HL-60/S4 (cell line): Measurements from ENCODE around the gene AKT1.
"Not testable (repeated sequence)": the region's sequence is repeated elsewhere in the genome, so short reads cannot be mapped to it uniquely, and the experiment has no call there.

ENCODE experiments used
- in situ Hi-C: fragments of 300-500 bp; cut with MboI; formaldehyde crosslinking; loops from 2 replicates; pipeline ENCODE4 v1.14.3; 2022; ENCODE audit warnings: low sequenced_read_pairs

AKT1 gene

GRCh38 chr14:104742586-104743455 lies 52.7 kb downstream of the AKT1 start:
- in situ Hi-C loops: no loop called here

DNA sequence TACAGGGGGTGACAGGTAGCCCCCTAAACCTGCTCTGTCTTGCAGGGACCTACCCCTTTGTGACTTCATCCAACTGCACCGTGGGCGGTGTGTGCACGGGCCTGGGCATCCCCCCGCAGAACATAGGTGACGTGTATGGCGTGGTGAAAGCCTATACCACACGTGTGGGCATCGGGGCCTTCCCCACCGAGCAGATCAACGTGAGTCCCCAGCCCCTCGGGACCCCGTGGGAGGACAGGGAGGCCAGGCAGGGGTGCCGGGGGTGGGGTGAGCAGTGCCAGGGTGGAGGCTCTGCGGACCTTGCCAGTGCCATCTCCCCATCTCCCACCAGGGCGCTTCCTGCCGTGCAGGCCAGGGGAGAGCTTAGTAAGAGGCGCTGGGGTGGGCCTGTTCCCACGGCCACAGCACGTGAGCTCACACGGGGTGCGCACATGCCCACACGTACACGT lies 53.7 kb downstream of the AKT1 start:
- in situ Hi-C loops: no loop called here

- in situ Hi-C loops: no loop called here
Measured at GRCh38 chr14:104741108-104741802, 54.3 kb downstream of the AKT1 start.

DNA sequence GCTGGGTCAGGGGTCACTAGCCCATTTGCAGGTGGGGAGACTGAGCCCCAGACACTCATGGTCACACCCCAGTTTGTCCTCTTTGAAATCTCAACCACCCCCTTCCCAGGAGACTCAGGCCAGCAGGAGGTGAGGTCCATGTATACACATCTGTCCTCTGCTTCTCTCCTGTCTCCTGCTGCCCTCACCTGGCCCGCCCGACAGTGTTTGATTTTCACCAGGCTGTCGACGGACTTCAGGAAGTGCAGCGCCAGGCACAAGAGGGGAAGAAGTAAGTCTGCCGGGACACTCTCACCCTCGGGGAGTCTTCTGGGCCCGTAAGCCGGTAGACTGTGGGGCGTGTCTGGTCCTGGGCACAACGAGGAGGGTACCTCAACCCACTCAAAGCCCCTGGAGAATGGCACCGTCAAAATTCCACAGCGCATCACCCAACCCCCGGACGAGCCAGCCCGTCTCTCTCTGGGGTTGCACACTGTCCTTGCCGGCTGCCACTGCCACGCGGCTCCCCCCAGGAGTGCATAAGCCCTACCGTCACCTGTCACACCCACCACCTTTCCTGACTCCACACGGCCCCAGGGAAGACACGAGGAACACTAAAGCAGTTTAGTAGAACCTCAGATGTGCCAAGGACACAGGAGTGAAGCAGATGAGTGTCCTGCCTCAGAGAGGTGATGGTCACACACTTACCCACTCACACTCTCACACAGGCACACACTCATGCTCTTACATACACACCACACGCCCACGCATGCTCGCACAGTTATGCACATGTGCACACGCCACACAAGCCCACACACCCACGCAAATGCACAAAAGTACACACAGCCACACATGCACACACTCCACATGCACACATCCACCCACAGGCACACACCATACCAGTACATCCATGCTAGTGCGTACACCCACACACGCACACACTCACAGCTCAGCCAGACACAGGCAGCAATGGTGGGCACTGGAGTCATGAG lies 55.7 kb downstream of the AKT1 start:
- in situ Hi-C loops: no loop called here

GRCh38 chr14:104739026-104739425 lies 56.5 kb downstream of the AKT1 start:
- in situ Hi-C loops: no loop called here

GRCh38 chr14:104738375-104739019 lies 57.1 kb downstream of the AKT1 start:
- in situ Hi-C loops: no loop called here

DNA sequence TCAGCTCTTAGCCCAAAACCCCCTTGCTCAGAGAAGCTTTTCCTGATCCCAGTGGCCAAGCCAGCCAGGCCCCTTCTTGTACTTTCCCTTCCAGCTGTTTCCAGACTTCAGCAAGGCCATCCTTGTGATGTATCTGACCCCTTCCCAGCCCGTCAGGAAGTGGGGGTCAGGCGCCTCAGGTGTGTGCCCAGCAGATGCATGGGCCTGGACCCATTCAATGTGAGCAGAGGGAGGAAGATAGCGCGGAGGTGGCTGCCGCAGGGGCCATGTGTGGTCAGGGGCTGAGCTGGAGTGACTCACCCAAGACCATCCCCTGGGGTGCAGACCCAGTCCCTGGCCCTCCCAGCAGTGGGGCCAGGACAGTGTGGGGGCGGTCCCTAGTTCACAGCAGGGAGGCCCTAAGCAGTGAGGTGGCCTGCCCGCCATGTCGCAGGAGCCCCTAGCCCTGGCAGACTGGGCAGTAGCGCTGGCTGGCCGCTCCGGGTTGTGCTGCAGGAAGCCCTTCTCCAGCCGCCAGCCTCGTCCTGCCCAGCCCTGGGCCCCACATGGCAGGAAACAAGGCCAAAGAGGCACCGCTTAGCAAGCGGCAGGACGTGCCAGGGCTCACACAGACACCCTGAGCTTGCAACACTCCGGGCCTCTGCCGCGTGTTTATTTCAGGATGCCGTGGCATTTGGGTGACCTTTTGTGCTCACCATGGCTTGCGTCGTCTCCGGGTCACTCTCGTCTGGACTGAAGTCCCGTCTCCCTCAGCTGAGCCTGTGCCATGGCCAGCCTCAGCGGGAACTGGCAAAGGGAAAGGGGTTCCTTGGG lies 59.5 kb downstream of the AKT1 start:
- in situ Hi-C loops: no loop called here

DNA sequence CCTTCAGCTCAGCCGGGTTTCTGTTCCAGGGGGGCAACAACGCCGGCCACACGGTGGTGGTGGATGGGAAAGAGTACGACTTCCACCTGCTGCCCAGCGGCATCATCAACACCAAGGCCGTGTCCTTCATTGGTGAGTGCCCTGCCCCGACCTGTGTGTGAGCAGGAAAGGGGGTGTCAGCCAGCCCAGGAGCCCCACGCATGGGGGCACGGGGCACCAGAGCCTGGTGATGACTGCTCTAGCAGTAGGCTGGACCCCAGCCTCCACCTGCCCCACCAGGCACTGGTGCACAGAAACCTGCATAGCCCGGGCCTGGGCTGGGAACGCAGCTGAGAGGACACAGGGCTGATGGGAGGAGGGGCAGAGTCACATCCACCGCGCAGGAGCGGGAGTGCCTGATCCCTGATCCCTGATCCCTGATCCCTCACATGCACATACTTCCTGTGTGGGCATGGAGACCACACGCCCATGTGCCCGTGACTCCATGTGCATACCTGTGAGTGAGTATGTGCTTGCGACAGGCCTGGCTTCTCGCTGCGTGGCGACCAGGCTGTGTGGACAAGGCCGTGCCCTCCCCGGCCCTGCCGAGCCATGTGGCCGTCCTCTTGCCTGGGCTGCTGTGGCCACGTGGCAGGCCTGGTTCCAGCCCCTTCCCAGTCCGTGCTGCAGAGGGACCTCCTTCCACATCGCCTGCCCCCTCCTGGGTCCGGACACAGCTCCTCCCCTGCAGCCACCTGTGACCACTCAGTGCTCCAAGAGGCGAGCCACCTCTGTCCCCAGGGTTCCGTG lies 60.4 kb downstream of the AKT1 start:
- in situ Hi-C loops: no loop called here

DNA sequence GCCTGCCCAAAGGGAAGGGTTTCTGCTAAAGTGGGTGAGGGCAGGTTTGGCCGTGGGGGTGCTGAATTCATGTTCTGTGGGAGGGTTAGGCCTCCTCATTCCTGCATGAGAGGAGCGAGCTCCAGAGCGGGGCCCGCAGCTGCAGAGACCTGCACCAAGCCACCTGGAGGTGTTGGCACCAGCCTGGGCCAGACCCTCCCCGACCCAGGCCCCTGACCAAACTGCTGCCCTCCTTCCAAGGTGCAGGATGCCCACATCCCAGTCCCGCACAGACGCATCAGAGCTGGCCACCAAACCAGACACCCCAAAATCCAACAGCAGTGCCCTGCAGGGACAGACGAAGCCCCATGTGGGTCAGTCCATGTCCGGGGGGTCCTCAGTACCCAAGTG lies 61.0 kb downstream of the AKT1 start:
- in situ Hi-C loops: no loop called here

- in situ Hi-C loops: no loop called here
Measured at GRCh38 chr14:104734051-104734587, 61.4 kb downstream of the AKT1 start.

DNA sequence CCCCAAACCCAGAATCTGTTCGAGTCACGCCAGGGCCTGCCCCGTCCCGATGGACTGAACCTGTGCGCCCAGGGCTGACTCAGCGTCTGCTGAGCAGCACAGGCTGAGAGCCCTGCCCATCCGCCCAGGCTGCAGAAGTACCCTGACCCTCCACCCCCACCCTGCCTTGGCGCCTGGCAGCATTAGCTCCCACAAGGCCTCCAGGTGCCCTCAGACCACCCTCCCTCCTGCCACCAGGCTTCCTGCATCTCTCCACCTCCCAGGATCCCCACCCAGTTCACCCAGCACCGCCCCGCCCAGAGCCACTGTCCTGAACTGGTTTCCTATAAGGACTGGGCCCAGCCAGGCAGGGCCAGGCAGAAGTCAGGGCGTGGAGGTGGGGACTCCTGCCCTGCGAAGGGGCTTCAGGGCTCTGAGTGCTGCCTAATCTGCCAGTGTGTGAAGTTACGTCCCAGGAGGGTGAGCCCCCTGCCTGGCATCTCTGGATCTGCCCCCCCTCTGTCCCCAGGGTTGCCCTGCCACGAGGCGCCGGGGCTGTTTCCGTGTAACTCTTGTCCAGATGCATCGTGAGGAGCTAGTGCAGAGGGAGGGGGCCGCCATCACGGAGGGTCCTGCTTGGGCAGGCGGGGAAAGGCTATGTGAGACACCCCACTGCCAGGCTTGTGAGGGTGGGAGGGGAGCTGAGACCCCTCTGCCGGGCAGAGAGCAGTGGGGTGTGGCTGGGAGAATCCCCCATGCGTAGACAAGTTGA lies 62.4 kb downstream of the AKT1 start:
- in situ Hi-C loops: no loop called here

GRCh38 chr14:104732355-104732804 lies 63.2 kb downstream of the AKT1 start:
- in situ Hi-C loops: no loop called here

DNA sequence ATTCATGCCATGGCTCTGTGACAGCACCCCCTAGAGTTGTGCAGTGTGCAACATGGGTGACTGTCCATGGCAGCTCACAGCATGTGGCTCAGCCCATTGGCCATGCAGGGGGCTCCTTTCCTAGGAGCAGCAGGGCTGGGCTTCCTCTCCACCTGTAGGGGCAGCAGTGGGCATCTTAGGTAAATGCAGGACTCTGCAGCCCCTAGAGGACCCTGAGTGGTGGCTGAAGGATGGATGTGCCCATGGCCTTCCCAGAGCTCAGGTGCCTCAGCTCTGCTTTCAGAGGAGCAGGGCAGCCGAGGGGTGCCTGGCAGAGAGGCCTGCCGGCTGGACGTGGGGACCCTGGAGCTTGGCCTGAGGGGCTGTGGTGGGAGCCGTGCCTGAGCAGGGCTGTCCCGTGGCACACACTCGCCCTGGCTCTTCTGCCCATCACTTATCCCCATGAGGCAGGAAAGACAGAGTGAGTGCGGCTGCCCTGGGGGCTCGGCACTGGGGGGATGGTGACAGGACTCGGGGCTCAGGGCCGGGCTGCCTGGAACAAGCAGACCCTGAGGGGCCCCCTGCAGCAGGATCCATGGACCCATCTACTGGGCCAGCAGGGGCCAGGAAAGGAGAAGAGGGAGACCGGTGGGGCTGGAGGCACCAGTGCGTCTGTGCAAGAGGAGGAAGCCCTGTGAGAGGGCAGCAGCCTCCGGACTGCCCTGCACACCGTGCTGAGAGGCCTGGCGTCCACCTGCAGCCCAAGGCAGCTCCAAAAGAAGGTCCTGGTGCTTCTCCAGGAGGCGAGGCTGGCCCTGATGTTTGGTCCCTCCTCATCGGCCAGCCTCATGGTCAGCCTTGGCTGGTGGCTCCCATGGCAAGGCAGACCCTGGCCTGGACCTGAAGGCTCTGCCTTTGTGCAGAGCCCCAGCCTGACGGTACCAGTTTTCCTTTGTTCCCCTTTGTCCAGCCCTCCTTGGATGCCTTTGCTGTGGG lies 63.9 kb downstream of the AKT1 start:
- in situ Hi-C loops: no loop called here

GRCh38 chr14:104730487-104730886 lies 65.1 kb downstream of the AKT1 start:
- in situ Hi-C loops: no loop called here

- in situ Hi-C loops: no loop called here
Measured at GRCh38 chr14:104729835-104730181, 65.7 kb downstream of the AKT1 start.

DNA sequence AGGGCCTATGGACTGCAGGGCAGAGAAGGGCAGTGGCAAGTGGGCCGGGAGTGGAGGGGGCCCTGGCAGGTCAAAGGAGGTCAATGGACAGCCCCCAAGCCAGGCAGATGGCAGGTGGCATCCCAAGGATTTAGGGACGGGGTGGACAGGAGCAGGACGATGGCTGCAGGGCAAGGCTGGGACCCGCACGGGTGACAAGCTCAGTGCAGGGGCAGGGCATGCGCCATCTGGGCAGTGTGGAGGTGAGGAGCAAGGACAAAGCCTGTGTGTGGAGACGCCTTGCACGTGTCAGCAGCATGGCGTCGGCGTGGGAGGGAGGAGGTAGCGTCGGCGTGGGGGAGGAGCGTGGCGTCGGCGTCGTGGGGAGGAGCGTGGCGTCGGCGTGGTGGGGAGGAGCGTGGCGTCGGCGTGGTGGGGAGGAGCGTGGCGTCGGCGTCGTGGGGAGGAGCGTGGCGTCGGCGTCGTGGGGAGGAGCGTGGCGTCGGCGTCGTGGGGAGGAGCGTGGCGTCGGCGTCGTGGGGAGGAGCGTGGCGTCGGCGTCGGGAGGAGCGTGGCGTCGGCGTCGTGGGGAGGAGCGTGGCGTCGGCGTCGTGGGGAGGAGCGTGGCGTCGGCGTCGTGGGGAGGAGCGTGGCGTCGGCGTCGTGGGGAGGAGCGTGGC lies 66.2 kb downstream of the AKT1 start:
- in situ Hi-C loops: not testable (repeated sequence)
